HG02759 (cell line): ENCODE measurements around the gene MYOCD.

Experiments used
- ATAC-seq: cut with Tn5 transposase; IDR thresholded peaks from one replicate; pipeline ENCODE4 v1.9.1; 2021; ENCODE audit warnings: mild to moderate bottlenecking, moderate library complexity; ENCODE audit not compliant: unreplicated experiment

Gene MYOCD

DNA sequence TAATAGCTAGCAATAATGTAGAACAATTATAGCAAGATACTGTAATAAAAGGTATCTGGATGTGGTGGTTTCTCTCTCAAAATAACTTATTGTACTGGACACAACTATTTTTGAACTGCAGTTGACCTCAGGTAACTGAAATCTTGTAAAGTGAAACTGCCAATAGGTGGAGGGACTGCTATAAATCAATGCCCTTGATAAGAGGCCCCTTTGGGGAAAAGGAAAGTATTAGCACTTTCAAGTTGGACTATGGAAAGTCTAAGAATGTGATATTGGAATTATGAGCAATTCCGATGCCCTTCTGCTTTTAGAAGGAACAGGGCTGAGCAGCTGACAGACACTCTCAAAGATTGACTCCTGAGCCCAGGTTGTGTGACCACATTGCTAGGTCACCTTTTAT lies 79.1 kb downstream of the MYOCD start:
- ATAC-seq = no peak

DNA sequence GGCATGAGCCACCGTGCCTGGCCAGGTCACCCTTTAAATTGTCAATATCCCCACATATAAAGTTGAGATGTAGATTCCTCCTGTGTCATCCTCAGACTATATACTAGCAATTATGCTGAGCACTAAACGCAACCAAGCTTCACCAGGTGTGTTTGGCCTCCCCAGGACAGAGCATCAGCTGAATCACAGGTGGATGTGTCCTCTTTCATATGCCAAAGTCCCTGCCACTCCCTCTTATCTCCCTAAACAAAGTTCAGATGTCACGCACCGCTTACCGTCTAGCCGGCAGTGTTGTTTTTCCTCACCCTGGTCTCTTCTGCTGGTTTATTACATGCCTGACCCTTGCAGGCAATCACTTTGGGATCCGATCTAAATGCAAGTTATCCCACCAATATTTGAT lies 79.8 kb downstream of the MYOCD start:
- ATAC-seq = no peak

DNA sequence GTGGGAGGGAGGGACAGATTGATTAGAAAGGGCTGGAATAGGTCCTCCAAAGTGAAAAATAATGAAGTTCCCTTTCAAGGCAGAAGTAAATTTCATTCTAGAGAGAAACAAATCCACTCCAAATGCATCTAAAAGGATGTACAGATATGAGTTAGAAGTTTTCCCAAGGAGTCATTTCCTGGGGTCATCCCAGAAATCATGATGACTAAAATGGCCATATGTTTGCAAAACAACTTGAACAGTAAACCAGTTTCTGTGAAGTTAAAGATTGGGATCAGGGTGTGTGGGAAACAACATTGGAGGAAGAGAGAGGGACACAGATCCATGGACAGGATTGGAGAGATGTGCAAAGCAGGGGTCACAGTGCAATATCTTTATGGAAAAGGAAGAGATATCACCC lies 91.1 kb downstream of the MYOCD start:
- no peak for ATAC-seq

DNA sequence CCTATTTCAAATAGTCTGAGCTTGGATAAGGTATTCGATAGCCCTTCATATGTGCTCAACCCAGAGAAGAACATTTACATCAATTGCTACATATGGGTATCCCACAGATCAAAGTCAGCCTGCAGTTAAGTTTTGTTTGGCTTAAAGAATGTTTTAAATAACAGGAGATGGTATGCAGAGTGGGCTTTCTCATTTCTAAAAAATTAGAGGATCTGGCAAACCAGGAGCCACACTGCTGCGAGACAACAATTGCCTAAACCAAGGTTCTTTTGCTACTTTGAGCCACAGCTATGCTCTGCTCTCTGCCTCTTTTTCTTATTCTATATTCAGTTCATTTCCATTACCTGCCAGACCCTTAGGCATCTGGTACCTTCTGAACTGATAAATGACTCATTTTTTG lies 93.4 kb downstream of the MYOCD start:
- ATAC-seq = no peak

DNA sequence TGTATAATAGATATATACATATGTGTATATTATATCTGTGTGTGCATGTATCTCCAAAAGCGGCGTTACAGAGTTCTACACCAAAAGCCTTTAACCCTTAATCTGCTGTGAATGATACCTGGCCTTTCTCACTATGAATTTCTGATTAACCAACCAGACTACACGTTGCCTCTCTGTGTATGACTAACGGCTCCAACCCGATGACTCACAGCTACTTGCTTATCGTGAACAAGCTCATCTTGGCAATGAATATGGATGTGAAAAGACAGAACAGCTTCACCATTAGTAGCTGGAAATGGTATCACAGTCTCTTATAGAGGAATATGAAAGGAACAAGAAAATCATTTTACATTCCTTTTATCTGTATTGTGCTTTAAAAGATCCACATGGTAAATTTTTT lies 99.9 kb downstream of the MYOCD start:
- no peak for ATAC-seq

DNA sequence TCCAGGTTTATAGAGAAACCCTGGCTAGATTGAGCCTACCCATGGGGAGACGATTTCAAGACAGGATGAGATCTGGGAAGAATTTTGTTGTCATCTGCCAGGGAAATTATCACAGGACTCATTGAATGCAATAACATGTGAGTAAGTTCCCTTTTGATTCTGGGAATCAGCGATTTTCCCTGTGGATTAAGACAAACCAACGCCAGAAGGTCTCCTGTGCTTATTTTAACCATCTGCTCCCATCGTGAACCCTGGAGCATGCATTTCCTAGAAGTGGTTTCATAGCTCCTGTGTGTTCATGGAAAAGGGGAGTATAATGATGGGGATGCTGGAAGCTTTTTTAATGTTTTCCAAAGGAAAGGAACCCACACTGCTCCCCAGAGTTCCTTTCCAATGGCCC lies 102.6 kb downstream of the MYOCD start:
- ATAC-seq = no peak

DNA sequence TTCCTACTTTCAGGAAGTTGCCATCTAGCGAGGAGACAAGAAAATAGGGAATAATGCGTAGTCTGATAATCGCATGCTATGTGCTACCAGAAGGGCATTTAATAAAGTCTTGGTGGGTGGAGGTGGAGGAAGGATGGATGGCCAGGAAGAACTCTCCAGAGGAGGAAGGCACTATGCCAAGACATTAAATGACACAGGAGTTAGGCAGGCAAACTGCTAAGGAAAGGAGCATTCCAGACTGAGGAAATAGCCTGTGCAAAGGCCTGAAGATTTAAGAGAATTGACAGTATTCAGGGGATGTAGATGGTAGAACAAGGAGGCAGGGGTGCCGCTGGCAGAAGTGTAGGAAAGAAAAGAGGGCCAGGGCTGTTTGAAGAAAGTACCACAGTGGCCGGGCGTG lies 104.3 kb downstream of the MYOCD start:
- ATAC-seq = no peak

DNA sequence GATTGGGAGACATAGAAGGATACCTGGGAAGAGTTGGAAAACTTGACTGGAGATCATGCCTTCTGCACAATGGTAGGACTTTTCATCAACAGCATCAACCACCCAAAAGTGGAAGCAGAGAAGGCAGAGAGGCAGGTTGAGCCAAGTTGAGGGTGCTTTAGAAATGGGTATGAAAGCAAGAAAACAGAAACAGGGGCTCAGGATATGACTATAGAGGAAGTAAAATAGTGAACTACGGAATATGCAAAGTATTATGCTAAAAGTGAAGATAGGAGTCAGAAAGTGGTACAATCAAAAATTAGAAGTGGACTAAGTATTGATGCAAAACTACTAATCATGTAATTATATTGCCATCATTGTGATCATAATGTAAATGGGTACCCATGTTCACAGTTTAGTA lies 107.5 kb downstream of the MYOCD start:
- ATAC-seq = no peak

DNA sequence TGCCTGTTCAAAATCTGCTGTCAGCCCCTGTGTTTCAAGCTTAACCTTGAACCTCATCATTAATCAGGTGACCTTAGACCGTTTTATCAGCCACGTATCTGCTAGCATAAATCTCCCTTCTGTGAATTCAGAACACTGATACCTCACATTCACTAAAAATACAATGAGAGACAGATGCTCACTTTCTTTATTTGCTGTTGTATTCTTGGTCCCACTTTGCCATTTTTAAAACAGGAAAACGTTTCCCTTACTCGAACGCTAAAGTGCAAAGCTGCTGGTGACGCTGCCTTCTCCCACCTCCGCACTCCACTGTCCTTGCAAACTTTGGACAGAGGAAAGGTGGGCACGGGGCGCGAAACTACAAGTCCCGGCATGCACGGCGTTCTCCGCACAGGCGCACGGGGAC lies 123.4 kb downstream of the MYOCD start:
- peak; percentile 97 for ATAC-seq

DNA sequence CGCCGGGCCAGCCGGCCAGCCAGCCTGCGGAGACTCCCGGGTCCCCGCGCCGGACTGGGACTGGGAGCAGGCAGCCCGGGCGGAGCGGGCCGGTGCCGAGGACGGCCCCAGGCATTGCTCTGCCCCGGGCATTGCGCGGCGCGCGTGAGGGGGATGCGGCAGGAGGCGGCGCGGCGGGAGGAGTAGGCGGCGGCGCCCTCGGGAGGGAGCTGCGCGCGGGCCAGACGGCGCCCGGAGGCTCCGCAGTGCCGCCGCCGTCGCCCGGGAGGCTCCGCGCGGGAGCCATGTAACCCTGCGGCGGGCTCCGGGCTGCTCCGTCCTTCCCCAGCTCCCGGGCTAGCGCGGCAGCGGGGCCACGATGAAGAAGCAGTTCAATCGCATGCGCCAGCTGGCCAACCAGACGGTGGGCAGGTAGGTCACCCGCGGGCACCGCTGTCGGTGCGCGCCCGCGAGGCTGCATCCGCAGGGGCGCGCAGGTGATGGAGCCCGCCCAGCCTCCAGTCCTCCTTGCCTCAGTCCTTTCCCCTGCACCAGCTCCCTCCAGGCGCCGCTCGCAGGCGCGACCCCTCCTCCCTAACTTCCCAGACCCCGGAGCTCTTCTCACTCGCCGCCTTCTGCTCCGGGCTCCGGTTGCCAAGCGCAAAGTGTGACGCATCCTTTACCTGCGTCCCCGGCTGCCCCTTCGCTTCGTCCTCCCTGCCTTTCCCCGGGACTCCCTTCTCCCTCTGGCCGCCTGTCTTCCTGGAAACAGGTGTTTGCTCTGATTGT lies 124.0 kb downstream of the MYOCD start, which contains the start of gene ARHGAP44:
TSS of gene ARHGAP44 (plus strand) at position 18 of the 768 bp plus-strand sequence. CDS start at position 359, 341 bp downstream.
- peak; percentile 82 for ATAC-seq

DNA sequence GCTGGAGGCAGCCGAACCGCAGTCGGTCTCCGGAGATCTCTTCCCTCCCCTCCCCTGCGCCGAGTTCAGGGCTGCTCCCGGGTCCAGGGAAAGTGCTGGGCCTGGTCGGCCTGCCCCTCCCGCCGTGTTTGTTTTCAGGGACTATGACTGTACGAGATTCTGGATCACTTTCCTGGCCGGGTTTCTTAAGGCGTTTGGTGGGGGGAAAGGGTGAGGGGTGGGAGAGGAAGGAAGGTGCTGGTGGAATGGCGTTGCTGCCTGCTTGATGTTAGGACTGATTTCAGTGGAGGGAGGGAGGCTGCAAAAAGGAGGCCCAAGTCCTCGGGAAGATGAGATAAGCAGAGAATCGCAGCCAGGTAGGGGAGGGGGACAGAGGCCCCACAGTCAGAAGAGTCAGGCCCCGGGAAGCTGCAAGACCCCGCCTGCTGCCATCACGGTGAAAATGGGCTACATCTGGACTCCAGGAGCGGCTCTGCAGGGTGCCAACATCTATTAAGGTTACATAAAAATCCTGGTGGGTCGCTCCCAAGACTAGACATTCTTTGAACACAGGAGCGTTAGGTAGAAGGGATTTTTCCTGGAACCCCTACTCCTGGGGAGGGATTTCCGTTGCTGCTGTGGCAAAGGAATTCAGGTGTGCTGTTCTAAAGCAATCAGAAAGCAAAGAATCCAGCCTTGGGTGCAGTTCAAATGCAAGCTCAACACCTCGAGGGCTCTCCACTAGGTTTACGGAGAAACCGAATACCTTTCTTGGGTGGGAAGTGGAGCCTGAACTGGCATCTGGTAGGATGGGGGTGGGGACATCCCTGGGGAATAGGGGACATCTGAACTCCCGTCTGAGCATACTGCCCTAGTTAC lies 124.8 kb downstream of the MYOCD start:
- no peak for ATAC-seq

DNA sequence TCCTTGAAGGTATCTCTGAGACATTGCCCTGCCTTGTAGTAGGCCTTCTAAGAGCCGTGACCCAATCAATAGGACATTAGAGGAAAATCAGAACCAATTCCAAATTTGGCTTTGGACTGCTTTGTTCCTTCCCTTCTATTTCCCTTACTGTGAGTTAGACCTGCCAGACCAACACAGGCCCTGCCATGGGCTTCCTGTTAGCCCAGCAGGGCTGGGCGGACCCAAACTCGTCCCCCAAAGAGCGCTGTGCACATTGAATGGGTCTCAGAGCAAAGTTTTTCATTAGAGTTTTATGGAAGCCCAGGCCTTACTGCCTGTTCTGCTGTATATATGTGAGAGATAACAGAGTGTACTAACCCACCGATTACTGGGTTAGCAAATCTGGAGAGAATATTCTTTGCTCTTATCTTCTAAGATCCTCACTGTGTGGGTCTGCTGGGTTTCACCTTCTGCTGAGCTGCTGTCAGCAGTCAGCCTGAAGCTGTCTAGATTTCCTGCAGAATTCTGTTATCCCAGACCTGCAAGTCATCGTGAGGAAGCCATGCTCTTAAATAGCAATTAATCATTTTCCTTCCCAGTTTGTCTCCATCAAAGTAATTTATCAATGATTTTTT lies 129.3 kb downstream of the MYOCD start:
- ATAC-seq = no peak

DNA sequence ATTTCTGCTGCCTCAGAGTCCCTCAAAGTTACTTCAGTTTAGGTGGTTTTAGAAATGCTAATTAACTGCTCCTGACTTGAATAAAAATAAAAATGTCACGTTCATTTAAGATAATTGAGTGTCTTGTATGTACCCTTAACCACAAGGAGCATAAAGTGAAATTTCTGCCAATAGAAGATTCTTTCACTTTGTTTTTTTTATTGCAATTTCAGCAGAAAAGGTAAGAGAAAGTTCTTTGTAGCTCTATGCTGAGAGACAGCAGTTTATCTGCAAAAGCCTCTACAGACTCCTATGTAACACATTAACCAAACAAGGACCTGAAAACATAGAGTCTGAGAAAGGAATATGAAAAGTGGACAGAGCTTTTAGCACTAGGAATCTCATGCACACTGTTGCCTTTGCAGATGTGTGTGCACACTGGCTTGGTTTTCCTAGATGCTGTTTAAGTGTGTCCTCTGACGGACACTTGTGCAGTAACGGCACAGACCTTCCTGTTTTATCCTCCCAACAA lies 135.2 kb downstream of the MYOCD start:
- ATAC-seq = no peak

DNA sequence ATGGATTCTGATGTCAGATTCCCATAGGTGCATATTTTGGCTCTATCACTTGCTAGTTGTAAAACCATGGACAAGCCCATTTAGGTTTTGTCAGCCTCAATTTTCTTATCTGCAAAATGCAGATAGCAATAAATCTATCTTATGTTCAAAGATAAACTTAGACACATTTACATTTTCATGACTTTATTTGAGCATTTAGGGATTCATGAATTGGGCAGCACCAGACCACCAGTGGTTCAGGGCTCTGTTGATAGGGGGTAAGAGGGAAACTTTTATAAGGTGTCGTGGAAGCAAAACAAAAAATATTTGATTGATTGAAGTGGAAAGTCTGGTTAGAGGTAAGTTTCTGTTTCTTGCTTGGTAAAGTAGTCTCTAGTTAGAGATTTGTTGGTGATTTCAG lies 140.9 kb downstream of the MYOCD start:
- no peak for ATAC-seq

DNA sequence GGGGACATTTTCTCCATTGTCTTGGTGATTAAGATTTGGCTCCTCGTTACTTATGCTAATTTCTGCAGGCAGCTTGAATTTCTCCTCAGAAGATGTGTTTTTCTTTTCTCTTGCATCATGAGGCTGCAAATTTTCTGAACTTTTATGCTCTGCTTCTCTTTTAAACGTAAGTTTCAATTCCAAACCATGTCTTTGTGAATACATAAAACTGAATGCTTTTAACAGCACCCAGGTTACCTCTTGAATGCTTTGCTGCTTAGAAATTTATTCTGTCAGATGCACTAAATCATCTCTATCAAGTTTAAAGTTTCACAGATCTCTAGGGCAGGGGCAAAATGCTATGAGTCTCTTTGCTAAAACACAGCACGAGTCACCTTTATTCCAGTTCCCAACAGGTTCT lies 143.0 kb downstream of the MYOCD start:
- ATAC-seq = no peak

DNA sequence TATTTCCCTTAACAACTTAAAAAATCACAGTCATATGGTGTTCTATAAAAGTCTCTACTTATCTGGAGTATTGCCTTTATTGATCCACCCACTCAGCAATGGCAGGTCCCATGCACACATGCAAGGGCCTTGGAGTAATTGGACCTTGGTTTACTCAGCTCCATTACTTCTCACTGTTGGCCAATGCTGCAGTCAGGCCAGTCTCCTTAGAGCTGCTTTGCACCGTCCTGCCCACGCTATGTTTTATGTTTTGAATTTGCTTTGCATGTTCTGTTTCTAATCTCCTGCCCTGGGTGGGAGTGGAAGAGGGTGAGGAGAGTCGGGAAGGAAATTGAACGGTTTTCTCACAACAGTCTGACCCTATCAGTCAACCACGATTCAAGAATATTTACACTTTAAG lies 147.2 kb downstream of the MYOCD start:
- no peak for ATAC-seq

DNA sequence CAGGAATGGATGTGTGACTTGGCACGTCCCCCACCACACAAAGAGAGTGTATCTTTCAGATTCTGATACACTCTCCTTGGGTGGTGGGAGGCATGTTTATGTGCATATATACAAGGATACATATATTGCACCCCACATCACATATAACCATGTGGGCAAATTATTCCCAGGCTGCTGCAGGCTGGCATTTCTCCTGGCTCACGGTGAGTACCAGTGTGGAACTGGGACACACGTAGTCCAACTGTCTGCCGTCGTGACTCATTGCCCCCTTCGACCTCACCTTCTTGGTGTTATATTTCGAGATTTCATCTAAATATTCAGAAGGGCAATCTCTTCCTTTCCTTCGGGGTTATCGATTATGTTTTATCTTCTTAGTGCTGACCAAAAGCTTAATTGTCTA lies 148.0 kb downstream of the MYOCD start:
- ATAC-seq = no peak

DNA sequence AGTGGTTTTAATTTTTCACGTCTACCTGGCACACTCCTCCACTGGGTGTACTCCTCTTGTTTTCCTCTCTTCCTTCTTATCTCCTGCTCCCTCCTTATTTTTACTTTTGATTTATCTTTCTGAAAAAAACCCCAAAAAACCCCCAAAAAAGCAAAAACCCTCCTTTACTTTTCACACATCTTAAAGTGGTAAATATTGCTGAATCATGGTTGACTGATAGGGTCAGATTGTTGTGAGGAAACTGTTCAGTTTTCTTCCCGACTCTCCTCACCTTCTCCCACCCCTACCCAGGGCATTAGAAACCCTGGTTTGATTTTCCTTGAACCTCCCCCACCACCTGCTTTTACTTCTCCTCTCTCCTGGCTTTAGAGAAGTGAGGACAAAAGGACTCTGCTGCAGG lies 149.0 kb downstream of the MYOCD start:
- no peak for ATAC-seq

DNA sequence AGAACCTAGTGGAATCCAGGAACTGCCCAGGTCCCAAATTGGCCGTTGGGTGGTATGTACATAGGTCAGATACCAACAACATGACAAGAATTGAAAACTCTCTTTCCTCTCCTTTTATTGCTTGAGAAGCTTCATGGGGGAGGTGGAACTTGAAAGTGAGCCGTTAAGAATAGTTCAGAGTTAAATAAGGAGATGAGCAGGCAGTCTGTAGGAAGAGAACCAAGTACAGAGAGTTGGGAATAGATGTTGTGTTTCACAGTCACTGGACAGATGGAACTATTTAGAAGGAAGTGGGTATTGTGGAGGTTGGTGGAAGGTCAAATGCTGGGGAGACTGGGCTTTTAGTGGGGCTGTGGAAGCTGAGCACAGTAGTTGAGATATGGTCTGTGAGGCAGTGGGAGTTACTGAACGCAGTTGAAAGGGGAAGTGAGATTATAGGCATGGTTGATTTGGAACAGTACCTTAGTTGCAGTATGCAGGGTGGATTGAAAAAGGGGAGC lies 150.0 kb downstream of the MYOCD start:
- ATAC-seq = peak; percentile 100
